ENCODE data around the gene NPRL2.
"Not testable (repeated sequence)": the region's sequence is repeated elsewhere in the genome, so short reads cannot be mapped to it uniquely, and the experiment has no call there.

The NPRL2 gene

GRCh38 chr3:50326182-50326541 is 24.4 kb downstream of the NPRL2 start:
- DNase-seq: no peak

- peak; percentile 25 for DNase-seq
Observed at GRCh38 chr3:50325497-50326181, 24.9 kb downstream of the NPRL2 start.

- DNase-seq: peak; percentile 20
Observed at GRCh38 chr3:50325113-50325480, 25.5 kb downstream of the NPRL2 start.

GRCh38 chr3:50324351-50325112 is 26.0 kb downstream of the NPRL2 start:
- DNase-seq: peak; percentile 71

- peak; percentile 52 for DNase-seq
Observed at GRCh38 chr3:50323614-50324199, 26.9 kb downstream of the NPRL2 start.

- peak; percentile 64 for DNase-seq
Observed at GRCh38 chr3:50323092-50323600, 27.4 kb downstream of the NPRL2 start.

GRCh38 chr3:50322386-50323091 is 28.0 kb downstream of the NPRL2 start, which contains the start of gene HYAL2:
Gene HYAL2, minus strand, starts transcription at chr3:50322745. Its CDS starts 2,256 bp downstream, at chr3:50320489.
- DNase-seq: peak; percentile 64

- DNase-seq: no peak
Observed at GRCh38 chr3:50322115-50322385, 28.5 kb downstream of the NPRL2 start.

- DNase-seq: peak; percentile 92
Observed at GRCh38 chr3:50321336-50322114, 29.1 kb downstream of the NPRL2 start.

- peak; percentile 87 for DNase-seq
Observed at GRCh38 chr3:50320853-50321335, 29.7 kb downstream of the NPRL2 start.

GRCh38 chr3:50319894-50320625 is 30.5 kb downstream of the NPRL2 start:
- no peak for DNase-seq

GRCh38 chr3:50319181-50319893 is 31.2 kb downstream of the NPRL2 start:
- no peak for DNase-seq

GRCh38 chr3:50318615-50319014 is 32.0 kb downstream of the NPRL2 start:
- DNase-seq: peak; percentile 35

GRCh38 chr3:50318163-50318562 is 32.4 kb downstream of the NPRL2 start:
- DNase-seq: peak; percentile 26

GRCh38 chr3:50317300-50317699 is 33.3 kb downstream of the NPRL2 start:
- DNase-seq: peak; percentile 38

GRCh38 chr3:50316657-50317242 is 33.8 kb downstream of the NPRL2 start:
- peak; percentile 37 for DNase-seq

- DNase-seq: peak; percentile 21
Observed at GRCh38 chr3:50314816-50315215, 35.8 kb downstream of the NPRL2 start.

GRCh38 chr3:50314342-50314741 is 36.2 kb downstream of the NPRL2 start:
- DNase-seq: no peak

GRCh38 chr3:50312041-50312440 is 38.5 kb downstream of the NPRL2 start:
- not testable (repeated sequence) for DNase-seq

GRCh38 chr3:50304601-50305000 is 46.0 kb downstream of the NPRL2 start:
- DNase-seq: no peak

Measured in left hindlimb (tissue), 1 donor.